H1 (cell line): ENCODE data around the gene SEMA5B. TPM values are rescaled to one million over a fixed set of nuclear protein-coding genes. Genes with fewer than 3 reads are reported as not detected.

Experiments
- CBX5 ChIP-seq: fragments of 300-800, 300-1000 bp; sonication (generic); IDR thresholded peaks from 2 replicates; pipeline ENCODE4 v1.7.1; 2016; ENCODE audit warnings: antibody characterized with exemption, low read length, low read depth
- EGR1 ChIP-seq: IDR thresholded peaks from 2 replicates; pipeline ENCODE4 v1.6.1; 2011; ENCODE audit warnings: low read depth, low read length, borderline replicate concordance
- FOSL1 ChIP-seq: IDR thresholded peaks from 2 replicates; pipeline ENCODE4 v1.6.1; 2011; ENCODE audit warnings: mild to moderate bottlenecking, low read depth, low read length, moderate library complexity; ENCODE audit not compliant: insufficient read depth
- SP4 ChIP-seq: IDR thresholded peaks from 2 replicates; pipeline ENCODE4 v1.6.1; 2012; ENCODE audit warnings: low read length, inconsistent platforms
- YY1 ChIP-seq: IDR thresholded peaks from 2 replicates; pipeline ENCODE4 v1.6.1; 2011; ENCODE audit warnings: low read depth, mild to moderate bottlenecking, low read length
- polyA plus RNA-seq, 7 experiments: library from polyadenylated mRNA; depleted of rRNA in 3 of 7; stranded (reverse) in 5 of 7; unstranded in 2 of 7; fragments of >200 nt in 5 of 7; fragments of 200-250 nt in 2 of 7; gene quantifications; 1 replicate in 5 of 7; 2 replicates in 1 of 7; 4 replicates in 1 of 7; pipeline versions ENCODE4 v1.2.1 to v1.2.3, GENCODE V29; 2011 to 2013; ENCODE audit warnings: missing spikeins in 2 of 7, mixed read lengths in 2 of 7
- total RNA-seq: library from RNA; stranded (reverse); fragmentation: NEBNext Ultra II Directional; extraction: Animal tissue kit (Norgen Biotek cat#: 25700); gene quantifications from 2 replicates; pipeline ENCODE4 v1.2.1, GENCODE V29; 2021
- TF ChIP-seq, protein P1 (sequence below): fragments of 300-600 bp; sonication (generic); IDR thresholded peaks from 2 replicates; pipeline ENCODE4 v1.7.1; 2012; ENCODE audit warnings: low read length, moderate library complexity, mild to moderate bottlenecking, inconsistent platforms; ENCODE audit not compliant: insufficient replicate concordance
- TF ChIP-seq, protein P2 (sequence below): IDR thresholded peaks from 2 replicates; pipeline ENCODE4 v1.6.1; 2011; ENCODE audit warnings: low read length, improper control_type of control experiment

SEMA5B gene
- total and polyA plus RNA-seq, 2 of the 8 experiments (the other 6 are each of a cell fraction or from before 2014, with no cell fraction given) = 13.1 to 22.4 TPM

DNA sequence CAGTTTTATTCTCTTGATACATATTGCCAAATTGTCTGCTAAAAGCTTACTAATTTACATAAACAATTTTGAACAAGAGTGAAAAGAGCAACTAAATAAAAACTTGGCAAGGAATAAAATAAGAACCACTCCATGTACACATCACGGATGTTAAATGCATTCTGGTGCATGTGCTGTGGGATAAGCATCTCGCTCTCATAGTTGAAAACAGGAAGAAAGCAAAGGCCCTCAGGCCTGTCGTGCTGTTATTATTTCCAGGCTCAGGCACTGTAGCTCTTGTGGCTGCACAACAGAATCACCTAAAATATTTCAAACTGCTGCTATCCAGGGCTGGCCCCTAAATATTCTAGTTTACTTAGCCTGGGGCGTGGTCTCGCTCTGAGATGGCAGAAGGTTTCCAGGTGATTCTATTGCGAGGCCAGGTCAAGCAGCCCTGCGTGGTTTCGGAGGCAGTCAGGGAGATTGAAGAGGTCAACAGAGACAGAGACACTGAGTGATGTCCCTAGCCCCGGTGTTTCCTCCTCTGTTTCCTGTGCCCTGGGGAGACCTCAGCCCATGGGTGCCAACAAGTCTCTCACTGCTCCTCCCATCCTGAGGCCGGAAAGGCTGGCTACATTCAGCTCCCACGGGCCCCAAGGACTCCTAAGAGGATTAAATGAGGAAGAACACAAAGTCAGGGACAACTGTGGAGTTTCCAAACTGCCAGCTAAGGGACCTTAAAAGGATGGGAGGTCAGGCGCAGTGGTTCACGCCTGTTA, 21.1 kb upstream of the SEMA5B start (continued):
- TF ChIP-seq, protein P1, sequence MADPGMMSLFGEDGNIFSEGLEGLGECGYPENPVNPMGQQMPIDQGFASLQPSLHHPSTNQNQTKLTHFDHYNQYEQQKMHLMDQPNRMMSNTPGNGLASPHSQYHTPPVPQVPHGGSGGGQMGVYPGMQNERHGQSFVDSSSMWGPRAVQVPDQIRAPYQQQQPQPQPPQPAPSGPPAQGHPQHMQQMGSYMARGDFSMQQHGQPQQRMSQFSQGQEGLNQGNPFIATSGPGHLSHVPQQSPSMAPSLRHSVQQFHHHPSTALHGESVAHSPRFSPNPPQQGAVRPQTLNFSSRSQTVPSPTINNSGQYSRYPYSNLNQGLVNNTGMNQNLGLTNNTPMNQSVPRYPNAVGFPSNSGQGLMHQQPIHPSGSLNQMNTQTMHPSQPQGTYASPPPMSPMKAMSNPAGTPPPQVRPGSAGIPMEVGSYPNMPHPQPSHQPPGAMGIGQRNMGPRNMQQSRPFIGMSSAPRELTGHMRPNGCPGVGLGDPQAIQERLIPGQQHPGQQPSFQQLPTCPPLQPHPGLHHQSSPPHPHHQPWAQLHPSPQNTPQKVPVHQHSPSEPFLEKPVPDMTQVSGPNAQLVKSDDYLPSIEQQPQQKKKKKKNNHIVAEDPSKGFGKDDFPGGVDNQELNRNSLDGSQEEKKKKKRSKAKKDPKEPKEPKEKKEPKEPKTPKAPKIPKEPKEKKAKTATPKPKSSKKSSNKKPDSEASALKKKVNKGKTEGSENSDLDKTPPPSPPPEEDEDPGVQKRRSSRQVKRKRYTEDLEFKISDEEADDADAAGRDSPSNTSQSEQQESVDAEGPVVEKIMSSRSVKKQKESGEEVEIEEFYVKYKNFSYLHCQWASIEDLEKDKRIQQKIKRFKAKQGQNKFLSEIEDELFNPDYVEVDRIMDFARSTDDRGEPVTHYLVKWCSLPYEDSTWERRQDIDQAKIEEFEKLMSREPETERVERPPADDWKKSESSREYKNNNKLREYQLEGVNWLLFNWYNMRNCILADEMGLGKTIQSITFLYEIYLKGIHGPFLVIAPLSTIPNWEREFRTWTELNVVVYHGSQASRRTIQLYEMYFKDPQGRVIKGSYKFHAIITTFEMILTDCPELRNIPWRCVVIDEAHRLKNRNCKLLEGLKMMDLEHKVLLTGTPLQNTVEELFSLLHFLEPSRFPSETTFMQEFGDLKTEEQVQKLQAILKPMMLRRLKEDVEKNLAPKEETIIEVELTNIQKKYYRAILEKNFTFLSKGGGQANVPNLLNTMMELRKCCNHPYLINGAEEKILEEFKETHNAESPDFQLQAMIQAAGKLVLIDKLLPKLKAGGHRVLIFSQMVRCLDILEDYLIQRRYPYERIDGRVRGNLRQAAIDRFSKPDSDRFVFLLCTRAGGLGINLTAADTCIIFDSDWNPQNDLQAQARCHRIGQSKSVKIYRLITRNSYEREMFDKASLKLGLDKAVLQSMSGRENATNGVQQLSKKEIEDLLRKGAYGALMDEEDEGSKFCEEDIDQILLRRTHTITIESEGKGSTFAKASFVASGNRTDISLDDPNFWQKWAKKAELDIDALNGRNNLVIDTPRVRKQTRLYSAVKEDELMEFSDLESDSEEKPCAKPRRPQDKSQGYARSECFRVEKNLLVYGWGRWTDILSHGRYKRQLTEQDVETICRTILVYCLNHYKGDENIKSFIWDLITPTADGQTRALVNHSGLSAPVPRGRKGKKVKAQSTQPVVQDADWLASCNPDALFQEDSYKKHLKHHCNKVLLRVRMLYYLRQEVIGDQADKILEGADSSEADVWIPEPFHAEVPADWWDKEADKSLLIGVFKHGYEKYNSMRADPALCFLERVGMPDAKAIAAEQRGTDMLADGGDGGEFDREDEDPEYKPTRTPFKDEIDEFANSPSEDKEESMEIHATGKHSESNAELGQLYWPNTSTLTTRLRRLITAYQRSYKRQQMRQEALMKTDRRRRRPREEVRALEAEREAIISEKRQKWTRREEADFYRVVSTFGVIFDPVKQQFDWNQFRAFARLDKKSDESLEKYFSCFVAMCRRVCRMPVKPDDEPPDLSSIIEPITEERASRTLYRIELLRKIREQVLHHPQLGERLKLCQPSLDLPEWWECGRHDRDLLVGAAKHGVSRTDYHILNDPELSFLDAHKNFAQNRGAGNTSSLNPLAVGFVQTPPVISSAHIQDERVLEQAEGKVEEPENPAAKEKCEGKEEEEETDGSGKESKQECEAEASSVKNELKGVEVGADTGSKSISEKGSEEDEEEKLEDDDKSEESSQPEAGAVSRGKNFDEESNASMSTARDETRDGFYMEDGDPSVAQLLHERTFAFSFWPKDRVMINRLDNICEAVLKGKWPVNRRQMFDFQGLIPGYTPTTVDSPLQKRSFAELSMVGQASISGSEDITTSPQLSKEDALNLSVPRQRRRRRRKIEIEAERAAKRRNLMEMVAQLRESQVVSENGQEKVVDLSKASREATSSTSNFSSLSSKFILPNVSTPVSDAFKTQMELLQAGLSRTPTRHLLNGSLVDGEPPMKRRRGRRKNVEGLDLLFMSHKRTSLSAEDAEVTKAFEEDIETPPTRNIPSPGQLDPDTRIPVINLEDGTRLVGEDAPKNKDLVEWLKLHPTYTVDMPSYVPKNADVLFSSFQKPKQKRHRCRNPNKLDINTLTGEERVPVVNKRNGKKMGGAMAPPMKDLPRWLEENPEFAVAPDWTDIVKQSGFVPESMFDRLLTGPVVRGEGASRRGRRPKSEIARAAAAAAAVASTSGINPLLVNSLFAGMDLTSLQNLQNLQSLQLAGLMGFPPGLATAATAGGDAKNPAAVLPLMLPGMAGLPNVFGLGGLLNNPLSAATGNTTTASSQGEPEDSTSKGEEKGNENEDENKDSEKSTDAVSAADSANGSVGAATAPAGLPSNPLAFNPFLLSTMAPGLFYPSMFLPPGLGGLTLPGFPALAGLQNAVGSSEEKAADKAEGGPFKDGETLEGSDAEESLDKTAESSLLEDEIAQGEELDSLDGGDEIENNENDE = no peak
- TF ChIP-seq, protein P2, sequence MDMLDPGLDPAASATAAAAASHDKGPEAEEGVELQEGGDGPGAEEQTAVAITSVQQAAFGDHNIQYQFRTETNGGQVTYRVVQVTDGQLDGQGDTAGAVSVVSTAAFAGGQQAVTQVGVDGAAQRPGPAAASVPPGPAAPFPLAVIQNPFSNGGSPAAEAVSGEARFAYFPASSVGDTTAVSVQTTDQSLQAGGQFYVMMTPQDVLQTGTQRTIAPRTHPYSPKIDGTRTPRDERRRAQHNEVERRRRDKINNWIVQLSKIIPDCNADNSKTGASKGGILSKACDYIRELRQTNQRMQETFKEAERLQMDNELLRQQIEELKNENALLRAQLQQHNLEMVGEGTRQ = no peak
- TF ChIP-seq YY1 = no peak
- TF ChIP-seq SP4 = no peak
- TF ChIP-seq CBX5 = no peak
- no peak for TF ChIP-seq FOSL1
- TF ChIP-seq EGR1 = no peak
